Activated naive CD8-positive, alpha-beta T cell treated with anti-CD3 and anti-CD28 coated beads for 36 hours (primary cell): ENCODE measurements around the gene CRX. TPM values are rescaled to one million over a fixed set of nuclear protein-coding genes. Genes with fewer than 3 reads are reported as not detected.
"Not testable (repeated sequence)": the region's sequence is repeated elsewhere in the genome, so short reads cannot be mapped to it uniquely, and the experiment has no call there.

Source experiments
- DNase-seq: peaks from one replicate; pipeline ENCODE4 v3.0.0; 2021
- H3K27ac Mint-ChIP-seq: one replicate; pipeline ENCODE4 v1.8.0; 2022; ENCODE audit warnings: mild to moderate bottlenecking, moderate library complexity, mixed read lengths
- H3K27me3 Mint-ChIP-seq: one replicate; pipeline ENCODE4 v1.8.0; 2022; ENCODE audit warnings: mild to moderate bottlenecking, mixed read lengths
- H3K36me3 Mint-ChIP-seq: one replicate; pipeline ENCODE4 v1.8.0; 2021; ENCODE audit warnings: mild to moderate bottlenecking, mixed read lengths
- H3K4me1 Mint-ChIP-seq: one replicate; pipeline ENCODE4 v1.8.0; 2021; ENCODE audit warnings: mixed read lengths
- H3K4me3 Mint-ChIP-seq: one replicate; pipeline ENCODE4 v1.8.0; 2022; ENCODE audit warnings: mild to moderate bottlenecking, moderate library complexity, mixed read lengths
- H3K9me3 Mint-ChIP-seq: one replicate; pipeline ENCODE4 v1.8.0; 2022; ENCODE audit warnings: mixed read lengths
- total RNA-seq, 2 experiments: library from RNA; stranded (reverse); gene quantifications; one replicate each; pipeline ENCODE4 v1.2.3, GENCODE V29; 2021

CRX gene
- total RNA-seq, 2 experiments from 2014 or later, result not detected

DNA sequence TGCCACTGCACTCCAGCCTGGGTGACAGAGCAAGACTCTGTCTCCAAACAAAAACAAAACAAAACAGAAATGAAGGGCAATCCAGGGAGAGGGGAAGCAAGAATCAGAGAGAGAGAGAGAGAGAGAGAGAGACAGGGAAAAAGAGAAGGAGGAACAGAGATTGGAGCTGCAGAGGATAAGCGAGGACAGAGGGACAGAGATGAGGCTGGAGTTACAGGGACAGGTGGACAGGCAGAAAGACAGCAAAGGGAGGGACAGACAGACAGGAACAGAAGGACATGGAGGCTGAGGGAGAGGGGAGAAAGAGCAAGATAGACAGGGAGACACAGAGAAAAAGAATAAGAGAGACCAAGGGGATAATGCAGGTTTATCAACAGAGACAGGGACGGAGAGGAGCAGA, 1.3 kb upstream of the CRX start:
- DNase-seq, result no peak
- no peak overlapping the region for H3K27ac Mint-ChIP-seq
- H3K4me3 Mint-ChIP-seq, result no peak overlapping the region
- no peaks in the 10 kb centered on the region for H3K36me3 Mint-ChIP-seq
- no peaks in the 10 kb centered on the region for H3K9me3 Mint-ChIP-seq
- H3K4me1 Mint-ChIP-seq, result no peaks in the 10 kb centered on the region
- H3K27me3 Mint-ChIP-seq, result peaks cover 30% of the 10 kb centered on the region

DNA sequence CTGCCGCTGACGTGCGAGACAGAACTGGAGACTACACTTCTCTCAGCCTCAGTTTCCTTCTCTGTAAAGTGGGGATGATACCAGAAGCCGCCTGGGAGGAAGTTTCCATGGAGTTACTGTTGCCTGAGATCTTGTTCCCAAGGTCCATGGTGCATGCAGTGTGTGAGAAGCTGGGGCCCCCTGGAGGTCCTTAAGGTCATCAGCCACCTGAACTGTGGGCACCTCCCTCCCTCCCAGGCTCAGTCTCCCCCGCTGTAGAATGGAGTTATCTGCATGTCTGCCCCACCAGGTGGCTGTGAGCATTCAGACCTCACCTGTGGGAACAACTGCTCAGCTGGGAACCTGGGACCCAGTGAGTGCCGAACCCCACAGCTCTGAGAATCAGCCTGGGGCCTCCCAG, 2.7 kb downstream of the CRX start:
- Mint-ChIP-seq H3K36me3 (no peaks in the 10 kb centered on the region), H3K4me1 (no peaks in the 10 kb centered on the region), H3K27ac (no peak overlapping the region), H3K4me3 (no peak overlapping the region), H3K9me3 (no peaks in the 10 kb centered on the region), H3K27me3 (peaks cover 25% of the 10 kb centered on the region)
- no peak for DNase-seq

DNA sequence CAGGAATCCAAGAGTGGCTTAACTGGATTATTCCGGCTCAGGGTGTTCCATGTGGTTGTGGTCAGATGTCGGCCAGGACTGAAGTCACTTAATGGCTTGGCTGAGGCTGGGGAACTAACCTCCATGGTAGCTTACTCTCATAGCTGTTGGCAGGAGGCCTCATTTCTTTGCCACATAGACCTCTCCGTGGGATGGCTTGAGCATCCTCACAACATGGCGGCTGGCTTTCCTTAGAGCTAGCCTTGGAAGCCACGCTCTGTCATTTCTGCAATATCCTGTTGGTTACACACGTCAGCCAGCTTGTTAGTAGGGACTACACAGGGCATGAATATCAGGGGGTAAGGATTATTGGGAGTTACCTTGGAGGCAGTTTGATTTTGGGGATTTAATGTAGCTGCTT, 5.1 kb downstream of the CRX start:
- H3K27ac Mint-ChIP-seq, result no peak overlapping the region
- no peaks in the 10 kb centered on the region for H3K4me1 Mint-ChIP-seq
- no peaks in the 10 kb centered on the region for H3K36me3 Mint-ChIP-seq
- no peak overlapping the region for H3K4me3 Mint-ChIP-seq
- peaks cover 12% of the 10 kb centered on the region for H3K27me3 Mint-ChIP-seq
- no peak for DNase-seq
- H3K9me3 Mint-ChIP-seq, result no peaks in the 10 kb centered on the region

DNA sequence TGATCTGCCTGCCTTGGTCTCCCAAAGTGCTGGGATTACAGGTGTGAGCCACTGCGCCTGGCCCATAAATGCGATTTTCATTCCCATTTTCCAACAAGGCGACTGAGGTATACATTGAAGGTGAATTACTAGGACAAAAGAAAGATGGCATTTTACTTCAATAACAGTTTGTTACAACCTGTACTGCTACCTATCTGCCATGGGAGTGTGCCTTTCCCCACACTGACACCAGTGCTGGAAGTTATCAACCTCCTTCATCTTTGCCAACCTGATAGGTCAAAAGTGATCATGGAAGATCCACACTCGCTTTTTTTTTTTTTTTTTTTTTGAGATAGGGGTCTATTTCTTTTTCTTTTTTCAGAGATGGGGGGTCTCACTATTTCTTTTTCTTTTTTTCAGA, 11.0 kb downstream of the CRX start:
- H3K4me1 Mint-ChIP-seq, result no peaks in the 10 kb centered on the region
- H3K9me3 Mint-ChIP-seq, result no peaks in the 10 kb centered on the region
- no peak overlapping the region for H3K27ac Mint-ChIP-seq
- DNase-seq, result no peak
- peaks cover 10% of the 10 kb centered on the region for H3K27me3 Mint-ChIP-seq
- no peaks in the 10 kb centered on the region for H3K36me3 Mint-ChIP-seq
- H3K4me3 Mint-ChIP-seq, result no peak overlapping the region

- peaks cover 5% of the 10 kb centered on the region for H3K27me3 Mint-ChIP-seq
- no peaks in the 10 kb centered on the region for H3K9me3 Mint-ChIP-seq
- no peaks in the 10 kb centered on the region for H3K4me1 Mint-ChIP-seq
- DNase-seq, result no peak
- no peak overlapping the region for H3K27ac Mint-ChIP-seq
- H3K4me3 Mint-ChIP-seq, result no peak overlapping the region
- H3K36me3 Mint-ChIP-seq, result no peaks in the 10 kb centered on the region
These were observed 14.3 kb downstream of the CRX start for GRCh38 chr19:47836038-47836437.

- Mint-ChIP-seq H3K36me3 (no peaks in the 10 kb centered on the region), H3K27ac (no peak overlapping the region), H3K9me3 (no peaks in the 10 kb centered on the region), H3K27me3 (peaks cover 19% of the 10 kb centered on the region), H3K4me1 (no peaks in the 10 kb centered on the region), H3K4me3 (no peak overlapping the region)
- DNase-seq, result no peak
These were observed 17.7 kb downstream of the CRX start for GRCh38 chr19:47839411-47839810.

- Mint-ChIP-seq H3K4me3 (no peak overlapping the region), H3K4me1 (no peaks in the 10 kb centered on the region), H3K9me3 (no peaks in the 10 kb centered on the region), H3K27ac (no peak overlapping the region), H3K36me3 (no peaks in the 10 kb centered on the region), H3K27me3 (peaks cover 19% of the 10 kb centered on the region)
- DNase-seq, result no peak
These were observed 18.2 kb downstream of the CRX start for GRCh38 chr19:47839913-47840312.

DNA sequence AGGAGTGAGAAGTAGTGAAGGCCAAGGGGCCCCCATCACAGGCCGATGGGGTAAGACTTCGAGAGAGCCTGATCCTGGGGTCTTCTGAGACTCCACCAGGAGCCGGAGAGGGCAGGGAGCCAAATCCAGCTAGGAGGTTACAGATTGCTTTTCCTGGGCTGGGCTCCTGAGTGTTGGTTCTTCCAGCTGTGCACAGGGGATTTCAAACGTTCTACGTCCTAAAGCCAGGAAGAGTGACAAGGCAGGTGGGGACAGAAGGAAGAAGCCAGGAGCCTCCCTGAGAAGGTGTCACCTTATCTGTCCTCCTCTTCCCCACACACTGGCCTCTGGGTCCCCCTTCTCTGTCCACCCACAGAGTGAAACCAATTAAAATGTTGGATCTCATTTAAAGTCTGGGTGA, 21.2 kb downstream of the CRX start:
- DNase-seq, result no peak
- Mint-ChIP-seq H3K36me3 (no peaks in the 10 kb centered on the region), H3K27me3 (peaks cover 31% of the 10 kb centered on the region), H3K27ac (no peak overlapping the region), H3K4me1 (no peaks in the 10 kb centered on the region), H3K9me3 (no peaks in the 10 kb centered on the region), H3K4me3 (no peak overlapping the region)

DNA sequence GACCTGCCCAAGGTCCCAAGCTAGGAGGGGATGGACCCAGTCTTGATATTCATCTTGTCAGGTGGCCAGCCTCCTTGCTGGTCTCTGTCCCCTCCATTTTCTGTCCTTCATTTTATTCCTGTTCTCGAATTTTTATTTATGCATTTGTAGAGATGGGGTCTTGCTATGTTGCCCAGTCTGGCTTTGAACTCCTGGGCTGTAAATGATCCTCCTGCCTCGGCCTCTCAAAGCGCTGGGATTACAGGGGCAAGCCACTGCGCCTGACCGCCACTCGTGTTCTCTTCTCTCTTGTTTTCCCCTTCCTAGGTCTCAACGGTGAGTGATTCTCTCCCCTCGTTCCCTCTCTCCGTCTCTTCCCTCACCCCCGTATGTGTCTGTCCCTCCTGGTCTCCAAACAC, 26.7 kb downstream of the CRX start:
- DNase-seq, result no peak
- peaks cover 5% of the 10 kb centered on the region for H3K4me1 Mint-ChIP-seq
- H3K4me3 Mint-ChIP-seq, result no peak overlapping the region
- H3K27me3 Mint-ChIP-seq, result peaks cover 56% of the 10 kb centered on the region
- no peaks in the 10 kb centered on the region for H3K36me3 Mint-ChIP-seq
- no peaks in the 10 kb centered on the region for H3K9me3 Mint-ChIP-seq
- no peak overlapping the region for H3K27ac Mint-ChIP-seq

DNA sequence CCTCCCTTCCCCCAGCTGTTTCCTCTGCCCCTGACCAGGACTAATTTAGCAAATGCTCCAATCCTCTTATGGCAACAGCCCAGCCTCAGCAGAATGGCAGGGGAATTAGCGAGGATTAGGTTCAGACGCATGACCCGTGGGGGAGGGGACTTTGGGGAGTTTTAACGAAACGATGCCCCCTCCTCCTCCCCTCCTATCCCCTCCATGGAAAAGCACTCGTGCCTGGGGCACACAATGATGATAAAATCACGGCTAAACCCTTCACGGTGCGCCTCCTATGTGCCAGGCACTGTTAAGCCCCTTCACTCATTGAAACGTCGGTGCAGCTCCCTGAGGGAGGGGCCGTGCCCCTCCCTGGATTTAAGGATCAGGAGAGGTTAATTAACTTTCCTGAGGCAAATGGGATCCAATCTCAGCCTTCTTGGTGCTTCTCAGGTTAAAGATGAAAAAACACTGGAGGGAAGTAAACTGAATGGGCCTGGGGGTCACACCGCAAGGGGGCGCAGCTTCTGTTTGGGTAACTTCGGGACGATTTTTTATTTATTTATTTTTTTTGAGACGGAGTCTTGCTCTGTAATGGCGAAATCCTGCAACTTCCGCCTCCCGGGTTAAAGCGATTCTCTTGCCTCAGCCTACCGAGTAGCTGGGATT, 27.2 kb downstream of the CRX start:
- H3K4me1 Mint-ChIP-seq, result peaks cover 9% of the 10 kb centered on the region
- peaks cover 61% of the 10 kb centered on the region for H3K27me3 Mint-ChIP-seq
- H3K36me3 Mint-ChIP-seq, result no peaks in the 10 kb centered on the region
- H3K27ac Mint-ChIP-seq, result no peak overlapping the region
- peak; percentile 26 for DNase-seq
- peak overlapping the region; percentile 15 for H3K4me3 Mint-ChIP-seq
- H3K9me3 Mint-ChIP-seq, result no peaks in the 10 kb centered on the region

- Mint-ChIP-seq H3K36me3 (no peaks in the 10 kb centered on the region), H3K27ac (no peak overlapping the region), H3K4me3 (no peak overlapping the region), H3K27me3 (peaks cover 61% of the 10 kb centered on the region), H3K9me3 (no peaks in the 10 kb centered on the region), H3K4me1 (peaks cover 10% of the 10 kb centered on the region)
- DNase-seq, result no peak
These were observed 31.3 kb downstream of the CRX start for GRCh38 chr19:47853003-47853402.

GRCh38 chr19:47854459-47854858, 32.7 kb downstream of the CRX start:
- Mint-ChIP-seq H3K36me3 (no peaks in the 10 kb centered on the region), H3K4me3 (no peak overlapping the region), H3K9me3 (no peaks in the 10 kb centered on the region), H3K4me1 (peaks cover 5% of the 10 kb centered on the region), H3K27me3 (peaks cover 54% of the 10 kb centered on the region), H3K27ac (no peak overlapping the region)
- no peak for DNase-seq

DNA sequence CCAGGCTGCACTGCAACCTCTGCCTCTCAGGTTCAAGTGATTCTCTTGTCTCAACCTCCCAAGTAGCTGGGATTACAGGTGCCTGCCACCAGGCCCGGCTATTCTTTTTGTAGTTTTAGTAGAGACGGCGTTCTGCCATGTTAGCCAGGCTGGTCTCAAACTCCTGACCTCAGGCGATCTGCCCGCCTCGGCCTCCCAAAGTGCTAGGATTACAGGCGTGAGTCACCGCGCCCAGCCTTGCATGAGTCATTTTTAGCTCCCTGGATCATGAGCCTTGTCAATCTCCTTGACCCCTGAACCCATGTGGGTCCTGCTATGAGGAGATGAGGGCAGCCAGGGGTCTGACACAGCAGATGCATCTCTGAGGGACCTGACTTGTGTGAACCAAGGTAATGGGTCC, 36.5 kb downstream of the CRX start:
- H3K36me3 Mint-ChIP-seq, H3K4me1 Mint-ChIP-seq, H3K27ac Mint-ChIP-seq, DNase-seq, H3K9me3 Mint-ChIP-seq, H3K4me3 Mint-ChIP-seq: not testable (repeated sequence)
- H3K27me3 Mint-ChIP-seq, result peaks cover 44% of the 10 kb centered on the region

DNA sequence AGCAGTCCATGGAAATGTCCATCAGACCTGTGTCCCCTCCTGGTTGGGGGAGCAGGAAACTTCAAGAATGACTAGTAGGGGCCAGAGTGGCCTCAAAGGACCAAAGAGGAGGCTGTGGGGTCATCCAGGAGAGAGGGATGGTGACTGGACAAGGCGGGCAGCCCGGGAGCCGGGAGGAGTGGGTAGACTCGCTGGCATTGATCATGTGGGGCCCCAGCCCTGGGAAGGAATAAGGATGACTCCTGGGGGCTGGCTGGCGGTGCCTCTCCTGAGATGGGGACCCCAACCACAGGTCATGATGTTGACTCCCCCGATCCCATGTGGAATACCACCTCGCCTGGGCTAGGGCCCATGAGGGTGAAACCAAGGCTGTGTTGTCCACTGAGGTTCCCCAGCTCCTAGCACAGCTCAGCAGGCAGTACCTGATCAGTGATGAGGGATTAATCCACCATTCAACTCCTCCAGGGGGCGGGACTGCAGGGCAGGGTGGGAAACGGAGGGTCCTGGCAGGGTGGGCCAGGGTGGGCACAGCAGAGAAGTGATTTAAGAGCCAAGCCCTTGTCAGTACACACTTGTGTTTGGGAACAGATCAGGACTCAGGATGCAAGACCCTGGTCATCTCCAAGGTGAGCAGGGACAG, 37.0 kb downstream of the CRX start, which contains the start of gene TPRX2:
Gene TPRX2 (plus strand): TSS at position 590 of the 640 bp plus-strand sequence. CDS start 12 bp downstream, at position 602.
- peaks cover 43% of the 10 kb centered on the region for H3K27me3 Mint-ChIP-seq
- H3K9me3 Mint-ChIP-seq, H3K36me3 Mint-ChIP-seq, H3K4me1 Mint-ChIP-seq, DNase-seq, H3K27ac Mint-ChIP-seq, H3K4me3 Mint-ChIP-seq: not testable (repeated sequence)

DNA sequence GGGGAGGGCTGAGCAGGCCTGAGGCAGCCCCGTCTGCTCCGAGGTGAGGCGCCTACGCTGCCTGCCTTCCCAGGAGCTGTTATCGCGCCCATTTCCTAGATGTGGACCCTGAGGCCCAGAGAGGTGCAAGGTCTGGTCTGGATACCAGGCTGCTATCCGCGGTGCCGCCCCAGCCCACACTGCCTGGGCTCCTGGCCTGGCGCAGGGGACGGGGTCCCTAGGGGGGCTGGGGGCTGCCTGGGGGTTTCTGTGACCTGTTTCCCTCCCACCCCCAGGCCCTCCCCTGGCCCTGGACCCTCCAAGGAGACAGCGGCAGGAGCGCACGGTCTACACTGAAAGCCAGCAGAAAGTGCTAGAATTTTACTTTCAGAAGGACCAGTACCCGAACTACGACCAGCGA, 38.1 kb downstream of the CRX start:
- not testable (repeated sequence) for H3K27ac Mint-ChIP-seq, H3K9me3 Mint-ChIP-seq, H3K36me3 Mint-ChIP-seq, H3K4me1 Mint-ChIP-seq, H3K4me3 Mint-ChIP-seq, DNase-seq
- H3K27me3 Mint-ChIP-seq, result peaks cover 42% of the 10 kb centered on the region

DNA sequence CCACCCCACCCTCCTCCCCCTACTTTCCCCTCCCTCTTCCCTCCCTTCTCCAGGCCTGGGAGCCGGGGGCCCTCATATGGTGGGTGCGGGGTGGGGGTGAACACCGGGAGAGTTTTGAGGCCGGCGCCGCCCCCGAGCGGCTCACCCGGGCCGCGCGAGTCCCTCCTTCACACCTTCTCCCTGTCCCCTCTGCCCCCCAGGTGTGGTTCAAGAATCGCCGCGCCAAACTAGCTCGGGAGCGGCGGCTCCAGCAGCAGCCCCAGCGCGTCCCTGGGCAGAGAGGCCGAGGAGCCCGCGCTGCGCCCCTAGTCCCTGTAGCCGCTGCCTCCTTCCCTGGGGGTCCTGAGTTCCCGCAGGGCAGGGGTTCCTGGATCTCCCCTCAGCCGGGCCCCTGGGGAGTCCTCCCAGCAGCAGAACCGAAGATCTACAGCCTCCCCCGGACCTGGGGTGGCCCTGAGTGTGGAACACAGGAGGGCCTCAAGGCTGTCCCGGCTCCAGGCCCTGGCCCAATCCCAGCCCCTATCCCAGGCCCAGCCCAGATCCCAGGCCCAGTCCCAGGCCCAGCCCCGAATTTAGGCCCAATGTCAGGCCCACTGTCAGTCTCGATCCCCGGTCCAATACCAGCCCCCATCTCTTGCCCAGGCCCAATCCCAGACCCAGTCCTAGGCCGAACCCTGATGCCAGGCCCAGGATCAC, 39.0 kb downstream of the CRX start:
- no peak overlapping the region for H3K4me3 Mint-ChIP-seq
- no peaks in the 10 kb centered on the region for H3K4me1 Mint-ChIP-seq
- no peak overlapping the region for H3K27ac Mint-ChIP-seq
- H3K27me3 Mint-ChIP-seq, result peaks cover 33% of the 10 kb centered on the region
- H3K9me3 Mint-ChIP-seq, result no peaks in the 10 kb centered on the region
- DNase-seq, result no peak
- H3K36me3 Mint-ChIP-seq, result no peaks in the 10 kb centered on the region
